CD4-positive, alpha-beta memory T cell (primary cell): ENCODE data around the gene DNAJB6. TPM values are rescaled to one million over a fixed set of nuclear protein-coding genes. Genes with fewer than 3 reads are reported as not detected.

Source experiments
- CTCF ChIA-PET: fragments of 350-600 bp; sonication (Branson Sonifier 250); formaldehyde crosslinking; loops from one replicate; lab custom pipeline; 2021; ENCODE audit warnings: inconsistent platforms; ENCODE audit not compliant: partially characterized antibody; lab: Charles Lee
- POLR2A ChIA-PET: fragments of 350-600 bp; sonication (Branson Sonifier 250); formaldehyde crosslinking; loops from one replicate; lab custom pipeline; 2021; ENCODE audit not compliant: partially characterized antibody; lab: Charles Lee
- DNase-seq, 5 donors: peaks; one replicate each; pipeline versions ENCODE4 v3.0.0 to v3.0.0-alpha.2; 2020 to 2022; ENCODE audit warnings: mixed read lengths in 1 of 5
- H3K27ac ChIP-seq: one replicate; pipeline ENCODE4 v1.7.0; 2013; ENCODE audit warnings: low read depth, low read length
- H3K27me3 ChIP-seq: 2 replicates; pipeline ENCODE4 v1.7.0; 2013; ENCODE audit warnings: mild to moderate bottlenecking, low read length, moderate library complexity; ENCODE audit not compliant: insufficient read depth
- H3K36me3 ChIP-seq: 2 replicates; pipeline ENCODE4 v1.7.0; 2013; ENCODE audit warnings: mild to moderate bottlenecking, low read length, moderate library complexity; ENCODE audit not compliant: insufficient read depth
- H3K4me1 ChIP-seq: 2 replicates; pipeline ENCODE4 v1.7.0; 2013; ENCODE audit warnings: mild to moderate bottlenecking, low read length, moderate library complexity; ENCODE audit not compliant: insufficient read depth
- H3K4me3 ChIP-seq, 2 donors: one replicate each; pipeline ENCODE4 v1.7.0; 2013; ENCODE audit warnings: low read length in 2 of 2, mild to moderate bottlenecking in 1 of 2
- H3K9me3 ChIP-seq, 2 donors: one replicate each; pipeline ENCODE4 v1.7.0; 2013; ENCODE audit warnings: low read length in 2 of 2, control low read depth in 1 of 2; ENCODE audit not compliant: control insufficient read depth in 1 of 2
- H3K27ac Mint-ChIP-seq, 7 donors: one replicate each; pipeline ENCODE4 v1.8.0; 2020 to 2021; ENCODE audit warnings: mixed read lengths in 7 of 7, mild to moderate bottlenecking in 6 of 7, inconsistent platforms in 3 of 7, moderate library complexity in 3 of 7
- H3K27me3 Mint-ChIP-seq, 2 donors: one replicate each; pipeline ENCODE4 v1.8.0; 2020 to 2021; ENCODE audit warnings: mixed read lengths in 2 of 2
- H3K36me3 Mint-ChIP-seq, 2 donors: one replicate each; pipeline ENCODE4 v1.8.0; 2020 to 2021; ENCODE audit warnings: mixed read lengths in 2 of 2, inconsistent platforms in 1 of 2, mild to moderate bottlenecking in 1 of 2
- H3K4me1 Mint-ChIP-seq, 4 donors: one replicate each; pipeline ENCODE4 v1.8.0; 2020 to 2021; ENCODE audit warnings: mixed read lengths in 4 of 4, mild to moderate bottlenecking in 1 of 4
- H3K4me3 Mint-ChIP-seq, 8 donors: one replicate each; pipeline ENCODE4 v1.8.0; 2020 to 2021; ENCODE audit warnings: mixed read lengths in 8 of 8, mild to moderate bottlenecking in 7 of 8, moderate library complexity in 6 of 8, inconsistent platforms in 3 of 8
- H3K9me3 Mint-ChIP-seq, 8 donors: one replicate each; pipeline ENCODE4 v1.8.0; 2020 to 2021; ENCODE audit warnings: mixed read lengths in 8 of 8, mild to moderate bottlenecking in 5 of 8, inconsistent platforms in 3 of 8, moderate library complexity in 1 of 8
- intact Hi-C: fragments of 100-400 bp; cut with micrococcal nuclease; formaldehyde crosslinking; loops from one replicate; pipeline ENCODE4 v1.15.1; 2023
- polyA plus RNA-seq, 2 donors: library from polyadenylated mRNA; unstranded; fragments of 300-500 nt; fragmentation: Illumina TruSeq; gene quantifications; one replicate each; pipeline ENCODE4 v1.2.3, GENCODE V29; 2021
- total RNA-seq, 2 experiments: library from RNA; stranded (reverse); gene quantifications; one replicate each; pipeline ENCODE4 v1.2.3, GENCODE V29; 2021

Gene DNAJB6
- total and polyA plus RNA-seq, 4 experiments from 2014 or later: 85.6 to 169 (median 103) TPM

- H3K27me3 Mint-ChIP-seq: no peaks in the 10 kb centered on the region
- peak overlapping the region in 1 of 8 donors; percentile 22 for H3K4me3 Mint-ChIP-seq
- H3K36me3 Mint-ChIP-seq: peaks cover 39 to 76% of the 10 kb centered on the region in 2 donors
- H3K4me1 ChIP-seq: peaks cover 31% of the 10 kb centered on the region
- no peak overlapping the region for H3K4me3 ChIP-seq
- ChIA-PET POLR2A (no interaction called here), CTCF (no interaction called here)
- no peaks in the 10 kb centered on the region for H3K9me3 ChIP-seq
- intact Hi-C loops: no loop called here
- no peak overlapping the region for H3K27ac ChIP-seq
- peak overlapping the region in 5 of 7 donors; percentile 14 to 52 (median 38) for H3K27ac Mint-ChIP-seq
- H3K9me3 Mint-ChIP-seq: no peaks in the 10 kb centered on the region
- no peak for DNase-seq
- no peaks in the 10 kb centered on the region for H3K27me3 ChIP-seq
- H3K36me3 ChIP-seq: peaks cover 49% of the 10 kb centered on the region
- peaks cover 45 to 71% (median 53%) of the 10 kb centered on the region in 4 donors for H3K4me1 Mint-ChIP-seq
Observed at GRCh38 chr7:157373493-157373892, 36.7 kb downstream of the DNAJB6 start.

- no peaks in the 10 kb centered on the region for H3K9me3 Mint-ChIP-seq
- ChIA-PET CTCF (interaction anchor here (0.7 to 2.5 kb wide), 3 partner anchors 11 to 36 kb away, joined by 3 to 11 read pairs (median 3); no protein-coding TSS in a partner anchor), POLR2A (no interaction called here)
- no peaks in the 10 kb centered on the region for H3K9me3 ChIP-seq
- H3K27ac Mint-ChIP-seq: peak overlapping the region in 5 of 7 donors; percentile 6 to 78 (median 42)
- H3K4me3 Mint-ChIP-seq: peak overlapping the region in 2 of 8 donors; percentile 14 to 25
- H3K4me3 ChIP-seq: no peak overlapping the region
- DNase-seq: no peak
- peaks cover 31 to 70% of the 10 kb centered on the region in 2 donors for H3K36me3 Mint-ChIP-seq
- intact Hi-C loops: no loop called here
- peaks cover 51 to 77% (median 62%) of the 10 kb centered on the region in 4 donors for H3K4me1 Mint-ChIP-seq
- H3K36me3 ChIP-seq: peaks cover 31% of the 10 kb centered on the region
- no peaks in the 10 kb centered on the region for H3K27me3 ChIP-seq
- no peaks in the 10 kb centered on the region for H3K27me3 Mint-ChIP-seq
- peaks cover 39% of the 10 kb centered on the region for H3K4me1 ChIP-seq
- no peak overlapping the region for H3K27ac ChIP-seq
Observed at GRCh38 chr7:157375410-157375809, 38.6 kb downstream of the DNAJB6 start.

DNA sequence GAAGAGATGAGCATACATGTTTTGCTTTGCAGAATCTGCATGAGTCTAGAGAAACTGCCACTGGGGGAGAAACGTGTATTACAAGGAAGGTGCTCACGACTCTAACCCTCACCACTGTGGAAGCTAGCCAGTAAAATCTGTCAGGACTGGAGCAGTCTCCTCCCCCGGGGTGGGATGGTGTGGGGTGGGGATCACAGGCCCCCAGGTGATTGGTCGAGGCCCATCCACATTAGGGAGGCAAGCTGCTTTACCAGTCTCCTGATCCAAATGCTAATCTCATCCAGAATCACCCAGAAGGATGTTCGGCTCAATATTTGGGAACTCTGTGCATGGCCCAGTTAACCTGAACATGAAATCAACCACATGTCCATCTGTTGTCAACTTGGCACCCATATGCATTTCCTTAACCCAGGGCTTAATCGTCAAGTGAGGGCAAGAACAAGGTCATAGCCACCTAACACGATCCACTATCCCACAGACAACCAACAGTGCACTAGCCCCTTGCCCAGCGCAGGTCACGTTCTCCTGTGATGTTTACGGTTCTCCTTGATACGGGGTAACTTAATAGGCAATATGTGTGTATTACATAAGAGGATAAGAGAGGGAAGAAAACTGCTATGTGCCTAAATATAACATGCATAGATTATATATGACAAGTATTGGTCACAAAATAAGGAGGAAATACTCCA lies 40.8 kb downstream of the DNAJB6 start:
- H3K27ac ChIP-seq: no peak overlapping the region
- DNase-seq: no peak
- H3K36me3 ChIP-seq: peaks cover 14% of the 10 kb centered on the region
- no peaks in the 10 kb centered on the region for H3K27me3 ChIP-seq
- POLR2A ChIA-PET: no interaction called here
- CTCF ChIA-PET: interaction anchor here (1.3 kb wide), 1 partner anchor 49 kb away, joined by 3 read pairs; no protein-coding TSS in a partner anchor
- H3K36me3 Mint-ChIP-seq: peaks cover 20 to 70% of the 10 kb centered on the region in 2 donors
- H3K9me3 Mint-ChIP-seq: no peaks in the 10 kb centered on the region
- H3K4me1 ChIP-seq: peaks cover 39% of the 10 kb centered on the region
- H3K4me3 ChIP-seq: no peak overlapping the region
- no peak overlapping the region for H3K4me3 Mint-ChIP-seq
- H3K9me3 ChIP-seq: no peaks in the 10 kb centered on the region
- H3K27ac Mint-ChIP-seq: peak overlapping the region in 6 of 7 donors; percentile 16 to 79 (median 40)
- H3K27me3 Mint-ChIP-seq: no peaks in the 10 kb centered on the region
- H3K4me1 Mint-ChIP-seq: peaks cover 50 to 77% (median 62%) of the 10 kb centered on the region in 4 donors
- intact Hi-C loops: no loop called here

- ChIA-PET CTCF (interaction anchor here (0.8 to 1.4 kb wide), 3 partner anchors 8 to 105 kb away, joined by 3 to 8 read pairs (median 3); no protein-coding TSS in a partner anchor), POLR2A (no interaction called here)
- Mint-ChIP-seq H3K36me3 (peaks cover 17 to 72% of the 10 kb centered on the region in 2 donors), H3K27me3 (no peaks in the 10 kb centered on the region), H3K4me3 (no peak overlapping the region), H3K27ac (peak overlapping the region in 1 of 7 donors; percentile 10), H3K4me1 (peaks cover 44 to 69% (median 55%) of the 10 kb centered on the region in 4 donors), H3K9me3 (no peaks in the 10 kb centered on the region)
- DNase-seq: no peak
- peaks cover 22% of the 10 kb centered on the region for H3K36me3 ChIP-seq
- no peaks in the 10 kb centered on the region for H3K9me3 ChIP-seq
- no peak overlapping the region for H3K27ac ChIP-seq
- H3K27me3 ChIP-seq: no peaks in the 10 kb centered on the region
- no peak overlapping the region for H3K4me3 ChIP-seq
- intact Hi-C loops: no loop called here
- peaks cover 39% of the 10 kb centered on the region for H3K4me1 ChIP-seq
Observed at GRCh38 chr7:157378390-157378789, 41.6 kb downstream of the DNAJB6 start.

DNA sequence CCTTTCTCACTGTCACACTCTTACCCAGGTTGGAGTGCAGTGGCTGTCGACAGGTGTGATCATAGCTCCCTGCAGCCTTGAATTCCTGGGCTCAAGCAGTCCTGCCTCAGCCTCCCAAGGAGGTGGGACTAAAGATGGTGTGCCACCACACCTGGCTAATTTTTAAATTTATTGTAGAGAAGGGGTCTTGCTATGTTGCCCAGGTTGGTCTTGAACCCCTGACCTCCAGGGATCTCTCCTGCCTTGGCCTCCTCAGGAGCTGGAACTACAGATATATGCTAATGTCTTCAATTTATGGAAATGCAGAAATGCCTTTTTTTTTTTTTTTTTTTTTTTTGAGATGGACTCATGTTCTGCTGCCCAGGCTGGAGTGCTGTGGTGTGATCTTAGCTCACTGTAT lies 42.7 kb downstream of the DNAJB6 start:
- intact Hi-C loops: no loop called here
- no peak overlapping the region for H3K4me3 Mint-ChIP-seq
- H3K36me3 Mint-ChIP-seq: peaks cover 14 to 74% of the 10 kb centered on the region in 2 donors
- H3K27me3 ChIP-seq: no peaks in the 10 kb centered on the region
- H3K4me1 ChIP-seq: peaks cover 34% of the 10 kb centered on the region
- peaks cover 36 to 58% (median 46%) of the 10 kb centered on the region in 4 donors for H3K4me1 Mint-ChIP-seq
- no peaks in the 10 kb centered on the region for H3K27me3 Mint-ChIP-seq
- H3K27ac ChIP-seq: no peak overlapping the region
- no peak overlapping the region for H3K4me3 ChIP-seq
- CTCF ChIA-PET: interaction anchor here (1.0 to 1.5 kb wide), 4 partner anchors 7 to 41 kb away, joined by 3 to 8 read pairs (median 4); no protein-coding TSS in a partner anchor
- H3K27ac Mint-ChIP-seq: peak overlapping the region; percentile 15 to 70 (median 42)
- peaks cover 32% of the 10 kb centered on the region for H3K36me3 ChIP-seq
- DNase-seq: no peak
- no peaks in the 10 kb centered on the region for H3K9me3 Mint-ChIP-seq
- POLR2A ChIA-PET: no interaction called here
- no peaks in the 10 kb centered on the region for H3K9me3 ChIP-seq

GRCh38 chr7:157380416-157380815 lies 43.6 kb downstream of the DNAJB6 start:
- H3K27ac Mint-ChIP-seq: peak overlapping the region in 5 of 7 donors; percentile 28 to 75 (median 70)
- Histone ChIP-seq H3K27me3 (no peaks in the 10 kb centered on the region), H3K4me3 (no peak overlapping the region), H3K36me3 (peaks cover 34% of the 10 kb centered on the region), H3K9me3 (no peaks in the 10 kb centered on the region), H3K4me1 (peaks cover 25% of the 10 kb centered on the region), H3K27ac (no peak overlapping the region)
- H3K9me3 Mint-ChIP-seq: no peaks in the 10 kb centered on the region
- no peaks in the 10 kb centered on the region for H3K27me3 Mint-ChIP-seq
- H3K4me1 Mint-ChIP-seq: peaks cover 28 to 49% (median 37%) of the 10 kb centered on the region in 4 donors
- H3K4me3 Mint-ChIP-seq: no peak overlapping the region
- no peak for DNase-seq
- POLR2A ChIA-PET: no interaction called here
- intact Hi-C loops: no loop called here
- CTCF ChIA-PET: interaction anchor here (1.5 kb wide), 1 partner anchor 8 kb away, joined by 3 read pairs; no protein-coding TSS in a partner anchor
- peaks cover 16 to 75% of the 10 kb centered on the region in 2 donors for H3K36me3 Mint-ChIP-seq

DNA sequence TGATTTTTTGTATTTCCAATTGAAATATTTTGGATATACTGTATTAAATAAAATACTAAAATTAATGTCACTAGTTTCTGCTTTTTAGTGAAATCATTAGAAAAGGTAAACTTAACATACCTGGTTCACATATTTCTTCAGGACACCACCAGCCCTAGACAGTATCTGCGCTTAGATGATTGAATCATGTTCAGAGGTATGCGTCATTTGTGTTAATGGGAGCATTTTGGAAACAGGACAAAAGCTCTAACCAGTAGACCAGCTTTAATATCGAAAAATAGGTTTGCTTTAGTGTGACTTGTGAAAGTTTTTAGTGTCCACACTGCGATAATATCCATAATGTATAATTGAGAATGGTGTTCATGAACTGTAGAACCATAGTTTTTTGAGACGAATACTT lies 47.1 kb downstream of the DNAJB6 start:
- H3K9me3 ChIP-seq: no peaks in the 10 kb centered on the region
- no peaks in the 10 kb centered on the region for H3K9me3 Mint-ChIP-seq
- H3K36me3 ChIP-seq: peaks cover 30% of the 10 kb centered on the region
- H3K4me3 Mint-ChIP-seq: no peak overlapping the region
- no peak overlapping the region for H3K27ac ChIP-seq
- no peak for DNase-seq
- CTCF ChIA-PET: interaction anchor here (0.5 to 1.3 kb wide), 3 partner anchors 49 to 345 kb away, joined by 3 read pairs; no protein-coding TSS in a partner anchor
- no peak overlapping the region for H3K4me3 ChIP-seq
- no peaks in the 10 kb centered on the region for H3K27me3 ChIP-seq
- H3K36me3 Mint-ChIP-seq: peaks cover 24 to 68% of the 10 kb centered on the region in 2 donors
- POLR2A ChIA-PET: no interaction called here
- intact Hi-C loops: no loop called here
- H3K4me1 ChIP-seq: peaks cover 25% of the 10 kb centered on the region
- H3K27me3 Mint-ChIP-seq: no peaks in the 10 kb centered on the region
- no peak overlapping the region for H3K27ac Mint-ChIP-seq
- H3K4me1 Mint-ChIP-seq: peaks cover 15 to 38% (median 24%) of the 10 kb centered on the region in 4 donors
